GM21528 (cell line): ENCODE measurements around the gene FANCI.

ENCODE experiments used
- ATAC-seq: cut with Tn5 transposase; IDR thresholded peaks from one replicate; pipeline ENCODE4 v1.9.1; 2021; ENCODE audit warnings: mild to moderate bottlenecking, moderate library complexity; ENCODE audit not compliant: unreplicated experiment, low FRiP score

Gene FANCI

DNA sequence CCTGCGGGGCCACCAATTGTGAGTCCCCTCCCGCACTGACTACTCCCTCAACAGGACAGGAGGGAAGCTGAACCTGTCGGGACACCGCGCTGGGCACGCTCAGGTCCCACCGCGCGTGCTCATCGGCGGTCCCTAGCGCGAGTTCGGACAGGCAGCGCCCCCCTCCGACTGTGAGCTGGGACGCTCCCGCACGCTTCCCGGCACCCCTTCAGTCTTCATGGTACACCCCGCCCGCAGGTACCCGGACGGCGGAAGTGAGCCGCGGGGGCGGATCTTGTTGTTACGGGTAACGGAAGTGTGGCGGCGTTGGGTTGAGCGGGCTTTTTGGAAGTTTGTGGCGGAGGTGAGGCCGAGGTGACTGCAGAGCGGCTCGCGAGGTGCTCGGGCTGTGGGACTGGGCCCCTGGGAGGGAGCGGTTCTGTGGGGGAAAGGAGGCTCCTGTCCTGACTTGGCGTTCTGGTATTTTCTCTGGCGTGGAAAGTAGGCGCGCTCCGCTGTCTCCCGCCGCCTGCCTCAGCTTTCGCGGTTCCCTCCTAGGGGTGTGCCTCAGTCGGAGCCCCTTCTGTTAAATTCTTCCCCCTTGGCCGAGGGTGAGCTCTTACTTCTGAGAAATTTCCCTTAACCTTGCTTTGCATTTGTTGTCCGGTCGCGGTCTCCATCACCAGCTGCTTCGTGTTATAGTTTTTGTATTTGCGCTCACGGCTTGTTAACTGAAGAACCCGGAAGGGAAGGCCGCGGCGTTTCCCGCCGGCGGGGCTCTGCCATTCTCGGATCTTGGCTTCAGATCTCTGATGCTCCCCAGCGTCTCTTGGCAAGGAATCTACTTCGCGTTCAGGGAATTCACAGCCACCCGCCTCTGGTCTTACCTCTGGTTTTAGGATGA, at the start of gene FANCI:
TSS of gene FANCI (plus strand) at position 289 of the 883 bp plus-strand sequence. CDS start 3,669 bp downstream, outside the sequence.
- ATAC-seq: peak; percentile 93

DNA sequence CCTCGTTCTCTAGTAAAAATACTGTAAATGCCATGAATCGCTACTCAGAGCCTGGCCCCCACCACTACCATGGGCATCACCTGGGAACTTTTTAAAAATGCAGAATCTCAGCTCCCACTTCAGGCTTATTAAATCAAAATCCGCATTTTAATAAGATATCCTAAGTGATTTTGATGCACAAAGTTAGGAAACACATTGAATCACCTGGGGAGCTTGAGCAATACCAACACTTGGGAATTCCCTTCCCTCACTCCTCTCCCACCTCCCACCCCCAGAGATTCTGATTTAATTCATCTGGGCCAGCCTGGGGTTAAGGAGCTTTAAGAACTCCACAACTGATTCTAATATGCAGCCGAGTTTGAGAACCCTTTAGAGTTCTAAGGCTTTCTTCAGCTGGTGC, 49.2 kb upstream of the FANCI start:
- ATAC-seq: no peak

DNA sequence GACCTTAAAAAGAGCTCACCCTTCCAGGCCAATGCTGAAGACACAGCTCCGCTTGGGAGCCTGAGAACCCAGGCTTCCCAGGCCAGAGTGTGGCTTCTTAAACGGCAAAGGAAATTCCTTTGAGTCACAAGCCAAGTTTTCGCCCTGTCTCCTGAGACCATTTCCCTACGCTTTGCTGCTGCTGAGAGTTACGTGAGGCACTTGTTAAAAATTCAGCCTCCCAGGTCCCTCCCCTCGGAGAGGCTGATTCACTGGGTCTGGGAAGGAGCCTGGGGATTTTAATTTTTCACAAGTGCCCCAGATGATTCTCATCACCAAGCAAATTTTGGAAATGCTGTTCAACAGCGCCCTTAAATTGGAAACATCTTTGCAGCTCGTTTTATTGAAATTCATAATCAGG, 47.9 kb upstream of the FANCI start:
- no peak for ATAC-seq

DNA sequence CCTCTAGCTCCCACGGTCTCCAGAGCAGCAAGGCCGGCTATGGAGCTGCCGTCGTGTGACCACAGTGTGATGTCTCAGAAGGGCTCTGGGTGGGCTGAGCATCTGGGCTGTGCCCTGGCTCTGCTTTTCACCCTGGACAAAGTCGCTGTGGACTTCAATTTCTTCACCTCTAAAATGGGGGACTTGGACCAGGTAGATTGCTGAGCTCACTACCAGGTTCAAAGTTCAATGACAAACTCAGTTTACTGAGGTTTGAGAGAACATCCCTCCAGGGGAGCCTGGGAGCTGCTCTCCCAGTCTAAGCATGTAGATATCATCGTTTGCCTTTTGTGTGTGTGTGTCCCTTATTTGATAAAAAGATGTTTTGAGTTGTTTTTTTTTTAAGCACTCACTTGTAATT, 47.5 kb upstream of the FANCI start:
- ATAC-seq: no peak

DNA sequence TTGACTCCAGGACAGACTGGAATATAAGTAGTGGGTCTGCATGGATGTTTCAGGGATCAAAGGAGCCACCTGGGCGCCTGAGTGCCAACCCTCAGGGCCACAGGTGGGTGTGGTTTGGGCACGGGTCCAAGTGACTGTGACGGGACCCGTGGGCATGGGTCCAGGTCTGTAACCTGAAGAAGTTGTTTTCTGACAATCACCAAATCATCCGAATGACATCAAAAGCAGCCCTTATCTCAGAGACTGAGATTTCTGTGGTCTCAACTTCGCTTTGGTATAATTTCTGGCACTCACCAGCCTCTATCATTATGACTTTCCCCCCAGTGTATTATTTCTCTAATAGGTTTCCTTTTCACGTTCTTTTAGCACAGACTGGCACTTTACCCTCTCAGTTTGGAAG, 46.8 kb upstream of the FANCI start:
- no peak for ATAC-seq

DNA sequence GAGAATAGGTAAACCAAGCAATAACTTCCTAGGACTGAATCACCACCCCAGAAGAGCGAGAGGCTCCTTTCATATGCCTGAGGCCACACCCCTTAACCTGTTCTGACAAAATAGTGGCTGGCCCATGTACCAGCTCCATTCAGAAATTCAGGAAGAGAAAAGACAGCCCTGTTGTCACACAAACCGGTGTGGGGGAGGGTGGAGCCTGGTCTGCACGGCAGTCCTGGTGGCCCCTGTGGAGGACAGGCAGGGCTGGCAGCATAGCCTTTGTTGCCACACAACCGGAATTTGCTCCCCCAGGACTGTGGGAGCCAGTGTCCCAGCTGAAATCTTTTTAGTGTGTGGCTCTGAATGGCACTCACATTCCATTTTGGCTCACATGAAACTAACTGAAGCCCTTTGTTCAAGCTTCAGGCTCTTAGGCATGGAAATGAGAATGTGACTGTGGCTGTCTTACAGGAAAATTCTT, 46.2 kb upstream of the FANCI start:
- no peak for ATAC-seq

DNA sequence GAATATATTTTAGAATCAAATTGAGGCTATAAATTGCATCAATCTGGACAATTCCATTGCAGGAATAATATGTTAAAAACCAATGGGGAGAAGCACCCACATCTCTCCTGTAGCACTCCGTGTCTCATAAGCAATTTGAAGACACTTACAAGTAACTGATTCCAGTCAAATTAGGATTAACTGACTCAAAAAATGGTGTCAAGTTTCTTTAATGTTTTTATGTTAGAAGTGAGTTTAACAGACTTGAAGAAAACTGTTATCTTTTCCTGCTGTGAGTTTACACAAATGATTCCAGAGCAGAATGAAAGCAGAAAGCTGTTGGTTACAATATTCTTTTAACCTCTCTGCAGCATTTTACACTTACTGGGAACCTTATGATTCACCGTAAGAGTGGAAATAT, 45.6 kb upstream of the FANCI start:
- no peak for ATAC-seq

DNA sequence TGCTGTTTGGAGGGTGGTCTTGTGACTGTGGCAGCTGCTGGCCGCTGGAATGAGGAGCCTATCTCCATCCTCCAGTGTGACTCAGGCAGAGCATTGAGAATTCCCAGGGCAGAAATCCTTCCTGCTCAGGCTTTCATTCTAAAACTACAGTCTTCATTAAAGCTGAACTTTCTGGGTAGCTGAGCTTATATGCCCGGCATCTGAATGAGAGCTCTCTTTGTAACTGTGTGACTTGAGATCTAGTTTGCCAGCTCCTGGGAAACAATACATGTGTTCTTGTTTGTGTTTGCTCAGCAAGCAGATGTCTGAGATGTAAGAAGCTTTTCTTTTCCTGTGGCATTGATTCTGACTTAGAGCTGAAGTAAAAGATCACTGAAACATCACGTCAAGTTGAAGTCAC, 44.8 kb upstream of the FANCI start:
- ATAC-seq: no peak

DNA sequence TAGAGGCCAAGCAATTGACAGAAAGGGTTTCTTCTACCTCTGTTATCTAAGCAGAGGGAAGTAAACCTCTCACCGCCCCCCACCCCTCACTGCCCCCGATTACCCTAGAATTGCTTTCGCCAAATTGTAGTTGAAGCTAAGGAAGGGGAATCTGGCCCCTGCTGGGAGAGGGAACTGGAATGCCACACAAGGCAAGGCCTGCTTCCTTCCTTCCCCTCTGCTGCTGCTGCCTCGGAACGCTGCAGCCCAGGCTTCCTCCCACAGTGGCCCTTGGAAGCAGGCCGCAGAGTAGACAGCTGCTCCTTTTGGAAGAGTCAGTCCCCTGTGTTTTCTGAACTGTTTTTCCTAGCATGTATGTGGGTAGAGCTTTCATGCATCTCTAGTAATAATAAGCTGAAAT, 44.0 kb upstream of the FANCI start:
- no peak for ATAC-seq

DNA sequence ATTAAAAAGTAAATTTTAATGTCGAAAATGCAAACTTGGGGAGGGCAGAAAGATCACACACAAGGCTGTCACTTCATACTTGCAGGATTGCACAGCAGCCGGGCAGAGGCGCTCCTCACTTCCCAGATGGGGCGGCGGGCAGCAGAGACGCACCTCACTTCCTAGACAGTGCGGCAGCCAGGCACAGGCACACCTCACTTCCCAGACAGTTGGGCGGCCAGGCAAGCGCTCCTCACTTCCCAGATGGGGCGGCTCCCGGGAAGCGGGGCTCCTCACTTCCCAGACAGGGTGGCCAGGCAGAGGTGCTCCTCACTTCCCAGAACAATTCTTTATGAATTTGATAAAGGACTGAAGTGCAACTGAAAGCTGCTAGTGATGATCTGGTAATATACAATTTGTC, 43.6 kb upstream of the FANCI start:
- no peak for ATAC-seq

DNA sequence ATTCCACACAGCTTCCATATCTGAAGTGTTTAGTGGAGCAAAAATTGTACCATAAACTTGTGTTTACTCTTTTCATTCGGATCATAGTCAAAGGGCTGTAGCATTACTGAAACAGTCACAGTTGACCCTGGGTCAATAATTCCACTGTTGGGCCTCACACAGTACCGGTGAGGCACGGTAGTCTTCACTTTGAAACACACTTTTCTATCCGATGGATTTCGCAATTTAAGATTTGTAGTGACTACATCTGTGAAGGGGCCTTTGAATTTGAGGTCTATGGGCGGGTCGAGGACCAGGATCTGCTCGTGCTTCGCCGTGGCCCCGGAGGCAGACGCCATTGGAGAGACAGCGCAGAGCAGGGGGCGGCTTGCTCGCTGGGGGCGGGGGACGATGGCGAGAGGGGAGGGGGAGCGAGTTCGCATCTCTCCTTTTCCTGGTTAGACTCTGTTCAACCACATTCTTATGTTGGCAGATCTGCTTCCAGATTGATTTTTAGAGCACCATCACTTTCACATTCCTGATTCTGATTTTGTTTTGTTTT, 42.2 kb upstream of the FANCI start:
- ATAC-seq: no peak

DNA sequence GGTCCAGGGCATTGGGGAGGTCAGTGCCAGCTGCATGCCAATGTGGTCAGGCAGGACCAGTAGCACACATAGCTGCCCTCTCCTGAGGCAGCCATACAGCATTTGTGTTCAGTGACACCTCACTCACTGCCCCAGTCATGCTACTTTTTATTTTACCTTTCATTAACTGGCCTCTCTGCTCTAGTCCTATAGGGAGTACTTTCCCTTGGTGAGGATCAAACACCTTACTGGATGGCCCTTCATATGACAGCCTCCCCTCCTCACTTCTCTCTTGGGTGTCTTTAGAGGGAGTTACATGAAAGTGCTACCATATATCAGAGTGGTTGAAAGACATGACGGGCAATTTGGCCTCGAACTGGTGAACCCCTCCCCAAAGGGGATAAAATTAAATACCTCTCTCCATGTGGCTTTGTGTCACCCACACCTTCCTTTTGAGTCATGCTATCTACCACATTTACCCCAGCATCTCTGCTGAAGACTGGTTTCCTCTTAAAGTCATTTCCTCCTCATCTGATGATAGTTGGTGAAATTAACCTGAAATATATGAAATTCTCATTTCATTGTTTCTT, 40.0 kb upstream of the FANCI start:
- no peak for ATAC-seq

DNA sequence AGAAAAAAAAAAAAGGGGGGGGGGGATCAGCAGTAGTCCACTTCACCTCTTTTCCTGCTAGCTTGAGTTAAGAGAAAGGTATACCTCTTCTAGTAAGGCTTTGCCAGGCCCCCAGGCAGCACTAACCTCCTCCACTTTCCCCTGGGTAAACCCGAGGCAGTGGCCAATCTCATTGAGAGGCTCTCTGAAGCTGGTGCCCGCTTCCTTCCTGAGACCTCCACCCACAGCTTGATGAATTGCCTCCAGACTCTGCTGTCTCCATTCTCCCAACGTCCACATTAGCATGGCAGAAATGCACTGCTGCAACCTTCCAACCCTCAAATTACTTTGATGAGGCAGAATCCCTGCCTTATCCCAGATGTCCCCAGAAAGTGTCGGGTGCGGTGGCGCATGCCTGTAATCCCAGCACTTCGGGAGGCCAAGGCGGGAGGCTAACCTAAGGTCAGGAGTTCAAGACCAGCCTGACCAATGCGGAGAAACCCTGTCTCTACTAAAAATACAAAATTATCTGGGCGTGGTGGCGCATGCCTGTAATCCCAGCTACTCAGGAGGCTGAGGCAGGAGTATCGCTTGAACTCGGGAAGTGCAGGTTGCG, 37.7 kb upstream of the FANCI start:
- ATAC-seq: no peak

DNA sequence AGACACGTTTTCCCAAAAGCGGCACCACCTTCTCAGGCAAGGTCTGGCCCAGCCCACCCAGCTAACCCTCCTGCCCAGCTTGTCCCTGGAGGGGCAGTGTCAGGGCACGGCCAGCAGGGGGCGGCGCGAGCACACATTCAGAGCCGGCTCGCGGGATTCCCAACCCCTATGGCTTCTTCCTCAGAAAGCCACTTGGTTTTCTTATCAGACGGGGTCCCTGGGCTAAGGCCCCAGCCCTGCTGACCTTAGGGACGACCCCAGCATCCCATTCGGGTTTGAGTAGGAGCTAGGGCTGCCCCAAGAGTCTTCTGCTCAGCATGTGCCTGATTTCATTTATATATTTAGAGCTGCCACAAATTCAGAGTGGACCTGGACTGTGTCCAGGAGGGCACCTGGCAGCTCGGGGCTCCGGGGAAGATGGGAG, 36.9 kb upstream of the FANCI start:
- peak; percentile 76 for ATAC-seq

DNA sequence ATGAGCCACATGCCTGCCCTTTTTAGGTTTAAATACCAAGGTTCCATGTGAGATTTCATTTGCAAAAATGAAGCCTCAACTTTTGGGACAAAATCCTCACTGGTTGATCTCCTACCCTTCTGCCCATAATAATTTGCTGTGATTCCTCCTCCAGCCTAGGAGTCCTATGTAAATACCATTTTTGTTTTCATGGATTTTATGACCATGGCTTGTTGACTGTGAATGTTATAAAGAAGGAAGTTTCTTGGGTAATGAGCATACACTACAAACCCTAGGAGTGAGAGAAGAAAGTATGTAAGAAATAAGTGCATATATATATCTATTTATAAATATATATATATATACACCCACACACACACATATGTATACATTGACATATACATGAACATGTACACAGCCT, 35.5 kb upstream of the FANCI start:
- ATAC-seq: no peak

DNA sequence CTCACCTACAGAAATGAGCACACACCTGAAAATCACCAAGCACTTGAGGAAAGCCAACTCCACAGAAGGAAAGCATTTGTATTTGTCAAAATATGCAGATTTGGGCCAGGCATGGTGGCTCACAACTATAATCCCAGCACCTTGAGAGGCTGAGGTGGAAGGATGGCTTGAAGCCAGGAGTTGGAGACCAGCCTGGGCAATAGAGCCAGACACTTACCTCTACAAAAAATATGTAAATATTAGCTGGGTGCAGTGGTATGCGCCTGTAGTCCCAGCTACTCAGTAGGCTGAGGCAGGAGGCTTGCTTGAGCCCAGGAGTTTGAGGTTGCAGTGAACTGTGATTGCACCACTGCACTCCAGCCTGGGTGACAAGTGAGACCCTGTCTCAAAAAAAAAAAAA, 34.7 kb upstream of the FANCI start:
- ATAC-seq: no peak

DNA sequence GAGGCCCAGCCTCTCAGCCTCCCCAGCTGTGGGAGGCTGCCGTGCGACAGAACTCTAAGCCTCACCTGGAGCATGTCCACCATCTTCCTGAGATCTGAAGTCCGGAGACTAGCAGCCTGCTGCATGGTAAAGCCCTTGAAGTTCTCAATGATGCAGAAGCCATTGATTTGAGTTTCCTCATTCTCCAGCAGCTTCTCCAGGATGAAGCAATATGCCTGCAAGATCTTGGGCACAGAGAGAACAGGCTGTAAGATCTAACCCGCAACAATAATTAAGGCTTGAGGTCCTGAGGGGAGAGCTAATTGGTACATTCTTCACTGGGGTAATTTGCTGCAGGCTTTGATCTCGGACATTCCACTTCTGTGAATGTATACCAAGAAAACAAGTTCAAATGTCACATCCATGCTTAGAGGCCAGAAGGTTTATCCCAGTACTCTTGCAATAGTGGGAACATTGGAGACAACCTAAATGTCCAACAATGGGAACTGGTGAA, 32.1 kb upstream of the FANCI start:
- no peak for ATAC-seq

DNA sequence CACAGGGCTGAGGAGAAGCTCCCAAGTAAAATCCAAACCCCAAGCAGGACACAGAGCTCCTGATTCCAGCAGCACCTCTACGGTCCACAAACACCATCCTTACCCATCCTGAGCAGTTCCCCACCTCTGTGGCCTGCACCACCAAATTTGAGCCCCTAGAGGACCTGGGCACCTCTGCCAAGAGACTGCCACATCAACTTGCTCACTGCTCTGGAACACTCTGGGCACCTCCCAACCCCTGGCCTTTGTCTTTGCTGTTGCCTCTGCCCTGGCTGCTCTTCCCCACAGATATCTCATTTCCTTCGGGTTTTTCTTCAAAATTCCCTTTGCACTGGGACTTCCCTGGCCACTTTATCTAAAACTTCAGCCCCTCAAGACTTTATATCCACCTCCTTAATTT, 28.2 kb upstream of the FANCI start:
- ATAC-seq: no peak

DNA sequence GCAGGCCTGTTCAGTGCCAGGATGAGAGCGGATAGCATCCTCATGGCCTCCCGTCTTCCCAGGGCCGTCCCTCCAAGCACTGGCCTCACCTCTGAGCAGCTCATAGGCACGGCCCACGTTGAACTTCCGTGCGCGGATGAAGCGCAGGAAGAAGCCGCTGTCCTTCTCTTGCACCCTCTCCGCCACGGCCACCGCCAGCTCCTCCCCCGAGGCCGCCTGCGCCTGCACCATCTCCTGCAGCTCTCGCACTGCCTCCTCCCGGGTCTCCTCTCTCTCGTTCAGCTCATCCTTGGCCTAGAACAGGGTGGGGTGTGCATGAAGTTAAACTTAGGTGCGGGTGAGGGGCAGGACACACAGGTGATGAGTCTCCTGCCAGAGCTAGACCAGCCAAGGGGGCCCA, 26.7 kb upstream of the FANCI start:
- no peak for ATAC-seq

DNA sequence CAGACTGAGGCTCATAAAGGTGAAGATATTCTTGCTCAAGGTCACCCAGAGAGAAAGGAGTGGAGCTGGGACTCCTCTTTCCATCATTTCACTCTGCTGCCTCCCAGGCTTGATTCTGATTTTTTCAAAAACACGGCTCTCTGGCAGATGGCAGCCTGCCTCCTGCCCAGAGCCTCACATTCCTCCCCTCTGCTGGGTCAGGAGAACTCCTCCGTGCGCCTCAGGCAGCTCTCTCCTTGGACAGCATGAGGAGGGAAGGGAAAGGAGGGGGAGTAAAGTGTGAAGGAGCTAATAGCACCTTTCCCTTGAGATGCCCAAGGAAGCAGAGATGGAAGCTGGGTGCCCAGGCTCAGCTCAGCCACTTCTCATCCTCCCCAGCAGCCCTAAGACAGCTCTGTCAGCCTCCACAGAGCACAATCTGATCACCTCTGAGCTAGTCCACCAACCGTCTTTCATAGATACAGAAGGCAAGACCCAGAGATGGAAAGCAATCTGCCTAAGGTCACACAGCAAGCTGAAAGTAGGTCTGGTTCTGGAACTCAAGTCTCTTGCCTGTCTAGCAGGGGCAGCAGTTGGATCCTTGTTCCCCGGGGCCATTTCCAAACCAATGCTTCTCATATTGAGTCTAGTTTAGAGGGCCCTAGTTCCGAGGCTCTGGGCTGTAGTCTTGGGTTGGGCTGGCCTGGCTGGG, 25.9 kb upstream of the FANCI start:
- no peak for ATAC-seq

DNA sequence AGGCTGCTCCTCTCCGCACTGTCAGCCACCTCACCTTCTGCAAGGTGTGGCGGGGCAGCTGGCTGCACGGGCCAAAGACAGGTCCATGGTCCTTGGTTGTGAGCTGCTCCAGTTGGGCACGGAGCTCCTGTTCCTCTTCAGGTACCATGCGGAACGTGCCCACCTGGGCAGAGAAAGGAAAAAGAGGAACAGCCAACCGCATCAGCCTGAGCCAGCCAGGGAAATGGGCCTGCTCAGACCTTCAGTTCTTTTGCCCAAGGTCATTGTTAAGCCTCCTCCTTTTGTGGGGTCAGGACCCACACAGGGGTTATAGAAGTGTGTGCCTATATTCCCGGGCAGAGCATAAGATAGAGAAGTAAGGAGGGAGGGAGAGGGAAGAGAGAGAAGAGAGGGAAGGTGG, 25.2 kb upstream of the FANCI start:
- no peak for ATAC-seq
